Smooth muscle cell (in vitro differentiated cells): Measurements from ENCODE around the gene NYNRIN. TPM values are rescaled to one million over a fixed set of nuclear protein-coding genes. Genes with fewer than 3 reads are reported as not detected.
"Not testable (repeated sequence)": the region's sequence is repeated elsewhere in the genome, so short reads cannot be mapped to it uniquely, and the experiment has no call there.

ENCODE experiments used
- DNase-seq: peaks from one replicate; lab custom pipeline; 2025; ENCODE audit not compliant: unreplicated experiment; lab: John Stamatoyannopoulos, UW
- H2AFZ ChIP-seq: fragments of 200-600 bp; sonication (generic); 2 replicates; pipeline ENCODE4 v1.6.0; 2016; ENCODE audit warnings: antibody characterized with exemption, low read depth, mild to moderate bottlenecking
- H3F3A ChIP-seq: fragments of 200-600 bp; sonication (generic); 2 replicates; pipeline ENCODE4 v1.6.0; 2017; ENCODE audit warnings: antibody characterized with exemption, low read depth
- H3K27ac ChIP-seq: fragments of 200-600 bp; sonication (generic); 2 replicates; pipeline ENCODE4 v1.5.1; 2016; ENCODE audit warnings: low read depth, mild to moderate bottlenecking
- H3K27me3 ChIP-seq: fragments of 200-600 bp; sonication (generic); 2 replicates; pipeline ENCODE4 v1.6.1; 2016; ENCODE audit warnings: low read depth, mild to moderate bottlenecking
- H3K36me3 ChIP-seq: fragments of 200-600 bp; sonication (generic); 2 replicates; pipeline ENCODE4 v1.5.1; 2016; ENCODE audit warnings: low read depth
- H3K4me1 ChIP-seq: fragments of 200-600 bp; sonication (generic); 2 replicates; pipeline ENCODE4 v1.5.1; 2016; ENCODE audit warnings: low read depth
- H3K4me2 ChIP-seq: fragments of 200-600 bp; sonication (generic); 2 replicates; pipeline ENCODE4 v1.6.0; 2016; ENCODE audit warnings: mild to moderate bottlenecking
- H3K4me3 ChIP-seq: fragments of 200-600 bp; sonication (generic); 2 replicates; pipeline ENCODE4 v1.5.1; 2016; ENCODE audit warnings: mild to moderate bottlenecking
- H3K79me2 ChIP-seq: fragments of 200-600 bp; sonication (generic); 2 replicates; pipeline ENCODE4 v1.6.0; 2016; ENCODE audit warnings: low read depth, mild to moderate bottlenecking
- H3K9ac ChIP-seq: fragments of 200-600 bp; sonication (generic); 2 replicates; pipeline ENCODE4 v1.6.0; 2016; ENCODE audit warnings: low read depth
- H3K9me3 ChIP-seq: fragments of 200-600 bp; sonication (generic); replicated peaks from 2 replicates; pipeline ENCODE4 v1.5.1; 2016; ENCODE audit warnings: low read depth
- H4K20me1 ChIP-seq: fragments of 200-600 bp; sonication (generic); 2 replicates; pipeline ENCODE4 v1.6.0; 2016; ENCODE audit warnings: low read depth
- WGBS: methylation state at CpG from one replicate; pipeline ENCODE4 v1.1.7; 2016; ENCODE audit warnings: low lambda C conversion rate; 5-methylcytosine and 5-hydroxymethylcytosine counted together
- polyA plus RNA-seq: library from polyadenylated mRNA; unstranded; fragments of >200 nt; fragmentation: Nextera tagmentation; extraction: Ambion mirVana; gene quantifications from 2 replicates; pipeline ENCODE4 v1.2.1, GENCODE V29; 2016
- total RNA-seq: library from RNA; depleted of rRNA; stranded (reverse); fragments of >200 nt; gene quantifications from 2 replicates; pipeline ENCODE4 v1.2.3, GENCODE V29; 2014
- TF ChIP-seq, protein P1 (sequence below): fragments of 200-600 bp; sonication (generic); IDR thresholded peaks from 2 replicates; pipeline ENCODE4 v1.5.1; 2017; ENCODE audit warnings: borderline replicate concordance, mild to moderate bottlenecking, antibody characterized with exemption; ENCODE audit not compliant: insufficient read depth, poor library complexity, severe bottlenecking

NYNRIN gene
- total and polyA plus RNA-seq, 2 experiments from 2014 or later = 30.3 to 38.0 TPM

DNA sequence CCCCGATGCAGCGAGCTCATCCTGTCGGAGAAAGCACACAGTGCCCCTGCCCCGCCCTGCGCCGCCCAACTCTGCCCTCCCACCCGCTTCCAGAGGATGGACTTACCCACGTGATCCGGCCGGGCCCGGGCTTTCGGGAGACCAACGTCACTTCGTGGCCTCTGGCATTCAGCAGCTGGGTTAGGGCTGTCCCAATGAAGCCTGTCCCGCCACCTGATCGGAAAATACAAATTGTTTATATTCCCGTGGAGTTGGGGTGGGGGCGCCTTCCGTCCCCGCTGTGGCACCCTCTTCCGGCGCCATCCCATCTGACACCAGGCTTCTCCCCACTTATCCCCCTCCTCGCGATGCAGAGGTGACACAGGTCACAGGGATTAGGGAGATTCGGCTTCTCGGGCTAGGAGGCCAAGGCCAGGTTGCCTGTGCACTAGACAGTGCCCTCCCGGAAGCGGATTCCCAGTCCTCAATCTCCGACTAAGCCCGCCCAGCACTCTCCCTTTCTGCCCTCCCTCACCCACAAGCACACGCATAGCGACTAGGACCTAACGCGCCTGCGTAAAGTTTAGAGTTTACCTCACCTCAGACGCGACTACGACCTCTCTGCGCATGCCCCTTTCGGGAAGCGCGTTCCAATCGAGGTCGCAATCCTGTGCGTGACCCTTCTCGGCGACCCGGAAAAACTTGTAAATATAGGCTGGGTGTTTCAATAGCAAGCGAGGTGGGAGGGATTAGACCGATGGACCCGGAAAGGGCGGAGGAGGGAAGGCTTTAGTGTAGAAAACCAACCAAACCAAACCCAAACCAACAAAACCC lies 43.6 kb downstream of the NYNRIN start, which contains the start of gene SDR39U1:
Gene SDR39U1 (minus strand): TSS at position 537 of the 813 bp plus-strand sequence. CDS start 7 bp downstream, at position 530.
- Histone ChIP-seq H2AFZ (peak within 1 kb of the TSS; percentile 75), H3K9me3 (no peaks in the 10 kb centered on the region), H3K4me3 (peak within 1 kb of the TSS; percentile 89), H4K20me1 (no peaks in the 10 kb centered on the region), H3K36me3 (no peaks in the 10 kb centered on the region), H3F3A (no peaks in the 10 kb centered on the region), H3K4me1 (peaks cover 12% of the 10 kb centered on the region), H3K27ac (peak within 1 kb of the TSS; percentile 98), H3K4me2 (peak within 1 kb of the TSS; percentile 91), H3K9ac (peak within 1 kb of the TSS; percentile 95), H3K27me3 (no peaks in the 10 kb centered on the region), H3K79me2 (peaks cover 5% of the 10 kb centered on the region)
- TF ChIP-seq, protein P1, sequence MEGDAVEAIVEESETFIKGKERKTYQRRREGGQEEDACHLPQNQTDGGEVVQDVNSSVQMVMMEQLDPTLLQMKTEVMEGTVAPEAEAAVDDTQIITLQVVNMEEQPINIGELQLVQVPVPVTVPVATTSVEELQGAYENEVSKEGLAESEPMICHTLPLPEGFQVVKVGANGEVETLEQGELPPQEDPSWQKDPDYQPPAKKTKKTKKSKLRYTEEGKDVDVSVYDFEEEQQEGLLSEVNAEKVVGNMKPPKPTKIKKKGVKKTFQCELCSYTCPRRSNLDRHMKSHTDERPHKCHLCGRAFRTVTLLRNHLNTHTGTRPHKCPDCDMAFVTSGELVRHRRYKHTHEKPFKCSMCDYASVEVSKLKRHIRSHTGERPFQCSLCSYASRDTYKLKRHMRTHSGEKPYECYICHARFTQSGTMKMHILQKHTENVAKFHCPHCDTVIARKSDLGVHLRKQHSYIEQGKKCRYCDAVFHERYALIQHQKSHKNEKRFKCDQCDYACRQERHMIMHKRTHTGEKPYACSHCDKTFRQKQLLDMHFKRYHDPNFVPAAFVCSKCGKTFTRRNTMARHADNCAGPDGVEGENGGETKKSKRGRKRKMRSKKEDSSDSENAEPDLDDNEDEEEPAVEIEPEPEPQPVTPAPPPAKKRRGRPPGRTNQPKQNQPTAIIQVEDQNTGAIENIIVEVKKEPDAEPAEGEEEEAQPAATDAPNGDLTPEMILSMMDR = no peak
- 1% methylated on average over 52 of the region's 52 CpGs for WGBS
- peak; percentile 81 for DNase-seq

DNA sequence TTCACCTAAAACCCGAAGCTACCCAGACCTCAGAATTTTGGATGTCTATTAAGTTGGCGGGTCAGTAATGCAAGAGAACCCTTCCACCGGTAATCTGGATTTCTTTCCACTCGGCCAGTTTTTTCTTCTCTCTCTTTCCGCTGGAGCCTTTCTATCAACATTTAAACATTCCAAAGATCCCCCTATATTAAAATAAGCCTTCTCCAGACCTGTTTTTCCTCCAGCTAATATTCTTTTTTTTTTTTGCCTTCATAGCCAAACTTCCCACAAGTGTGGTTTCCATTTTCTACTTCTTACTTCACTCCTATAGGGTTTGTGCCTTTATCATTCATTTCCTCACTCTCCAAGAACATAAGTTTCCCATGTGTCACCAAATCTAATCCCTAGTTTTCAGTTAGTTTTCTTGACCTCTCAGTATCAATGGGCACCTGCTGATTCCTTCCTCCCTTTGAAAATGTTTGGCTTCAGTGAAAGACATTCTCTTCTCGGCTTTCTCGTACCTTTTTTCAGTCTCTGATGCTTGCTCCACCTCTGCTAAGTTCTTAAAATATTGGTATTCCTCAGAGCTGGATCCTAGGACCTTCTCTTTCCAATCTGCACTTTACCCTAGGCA lies 44.4 kb downstream of the NYNRIN start:
- peak overlapping the region; percentile 98 for H3K27ac ChIP-seq
- TF ChIP-seq, protein P1 = no peak
- no peak for DNase-seq
- no peaks in the 10 kb centered on the region for H4K20me1 ChIP-seq
- peak overlapping the region; percentile 91 for H3K4me2 ChIP-seq
- no peaks in the 10 kb centered on the region for H3K9me3 ChIP-seq
- no peaks in the 10 kb centered on the region for H3K36me3 ChIP-seq
- H3K4me1 ChIP-seq = peaks cover 12% of the 10 kb centered on the region
- peak overlapping the region; percentile 79 for H3K9ac ChIP-seq
- H3K27me3 ChIP-seq = no peaks in the 10 kb centered on the region
- peak overlapping the region; percentile 89 for H3K4me3 ChIP-seq
- WGBS = 7% methylated on average over 7 of the region's 7 CpGs
- peaks cover 5% of the 10 kb centered on the region for H3K79me2 ChIP-seq
- peak overlapping the region; percentile 75 for H2AFZ ChIP-seq
- no peaks in the 10 kb centered on the region for H3F3A ChIP-seq

DNA sequence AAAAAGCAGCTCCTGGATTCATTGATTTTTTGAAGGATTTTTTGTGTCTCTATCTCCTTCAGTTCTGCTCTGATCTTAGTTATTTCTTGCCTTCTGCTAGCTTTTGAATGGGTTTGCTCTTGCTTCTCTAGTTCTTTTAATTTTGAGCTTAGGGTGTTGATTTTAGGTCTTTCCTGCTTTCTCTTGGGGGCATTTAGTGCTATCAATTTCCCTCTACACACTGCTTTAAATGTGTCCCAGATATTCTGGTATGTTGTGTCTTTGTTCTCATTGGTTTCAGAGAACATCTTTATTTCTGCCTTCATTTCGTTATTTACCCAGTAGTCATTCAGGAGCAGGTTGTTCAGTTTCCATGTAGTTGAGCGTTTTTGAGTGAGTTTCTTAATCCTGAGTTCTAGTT lies 52.0 kb downstream of the NYNRIN start:
- not testable (repeated sequence) for H3K4me3 ChIP-seq, H3F3A ChIP-seq, H3K36me3 ChIP-seq, H3K27ac ChIP-seq, DNase-seq, H4K20me1 ChIP-seq, H2AFZ ChIP-seq, H3K79me2 ChIP-seq, H3K4me2 ChIP-seq, H3K9me3 ChIP-seq, H3K27me3 ChIP-seq, H3K4me1 ChIP-seq, H3K9ac ChIP-seq
- WGBS = 70% methylated on average over 2 of the region's 2 CpGs

DNA sequence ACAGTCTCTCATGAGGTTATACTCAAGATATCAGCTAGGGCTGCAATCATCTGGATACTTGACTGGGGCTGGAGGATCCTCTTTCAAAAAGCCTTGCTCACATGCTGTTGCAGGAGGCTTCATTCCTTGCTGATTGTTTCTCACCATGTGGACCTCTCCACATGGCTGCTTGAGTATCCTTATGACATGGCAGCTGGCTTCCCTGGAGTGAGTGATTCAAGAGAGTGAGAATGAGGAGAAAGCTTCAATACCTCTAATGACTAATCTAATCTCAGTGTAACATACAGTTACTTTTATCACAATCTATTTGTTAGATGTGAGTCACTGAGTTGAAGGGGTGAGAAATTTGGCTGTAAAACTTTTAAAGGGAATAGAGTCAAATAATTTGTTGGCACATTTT lies 58.2 kb downstream of the NYNRIN start:
- no peak for DNase-seq
- Histone ChIP-seq H3K9me3 (no peaks in the 10 kb centered on the region), H3K4me1 (no peaks in the 10 kb centered on the region), H3K9ac (no peak overlapping the region), H3F3A (no peaks in the 10 kb centered on the region), H3K27ac (no peak overlapping the region), H3K27me3 (no peaks in the 10 kb centered on the region), H3K36me3 (no peaks in the 10 kb centered on the region), H2AFZ (no peak overlapping the region), H3K4me2 (no peak overlapping the region), H3K79me2 (no peaks in the 10 kb centered on the region), H4K20me1 (no peaks in the 10 kb centered on the region), H3K4me3 (no peak overlapping the region)
- TF ChIP-seq, protein P1 = no peak
